Measurements from ENCODE around the gene BDP1. TPM values are rescaled to one million over a fixed set of nuclear protein-coding genes. Genes with fewer than 3 reads are reported as not detected.
"Not testable (repeated sequence)": the region's sequence is repeated elsewhere in the genome, so short reads cannot be mapped to it uniquely, and the experiment has no call there.

BDP1 gene, protein sequence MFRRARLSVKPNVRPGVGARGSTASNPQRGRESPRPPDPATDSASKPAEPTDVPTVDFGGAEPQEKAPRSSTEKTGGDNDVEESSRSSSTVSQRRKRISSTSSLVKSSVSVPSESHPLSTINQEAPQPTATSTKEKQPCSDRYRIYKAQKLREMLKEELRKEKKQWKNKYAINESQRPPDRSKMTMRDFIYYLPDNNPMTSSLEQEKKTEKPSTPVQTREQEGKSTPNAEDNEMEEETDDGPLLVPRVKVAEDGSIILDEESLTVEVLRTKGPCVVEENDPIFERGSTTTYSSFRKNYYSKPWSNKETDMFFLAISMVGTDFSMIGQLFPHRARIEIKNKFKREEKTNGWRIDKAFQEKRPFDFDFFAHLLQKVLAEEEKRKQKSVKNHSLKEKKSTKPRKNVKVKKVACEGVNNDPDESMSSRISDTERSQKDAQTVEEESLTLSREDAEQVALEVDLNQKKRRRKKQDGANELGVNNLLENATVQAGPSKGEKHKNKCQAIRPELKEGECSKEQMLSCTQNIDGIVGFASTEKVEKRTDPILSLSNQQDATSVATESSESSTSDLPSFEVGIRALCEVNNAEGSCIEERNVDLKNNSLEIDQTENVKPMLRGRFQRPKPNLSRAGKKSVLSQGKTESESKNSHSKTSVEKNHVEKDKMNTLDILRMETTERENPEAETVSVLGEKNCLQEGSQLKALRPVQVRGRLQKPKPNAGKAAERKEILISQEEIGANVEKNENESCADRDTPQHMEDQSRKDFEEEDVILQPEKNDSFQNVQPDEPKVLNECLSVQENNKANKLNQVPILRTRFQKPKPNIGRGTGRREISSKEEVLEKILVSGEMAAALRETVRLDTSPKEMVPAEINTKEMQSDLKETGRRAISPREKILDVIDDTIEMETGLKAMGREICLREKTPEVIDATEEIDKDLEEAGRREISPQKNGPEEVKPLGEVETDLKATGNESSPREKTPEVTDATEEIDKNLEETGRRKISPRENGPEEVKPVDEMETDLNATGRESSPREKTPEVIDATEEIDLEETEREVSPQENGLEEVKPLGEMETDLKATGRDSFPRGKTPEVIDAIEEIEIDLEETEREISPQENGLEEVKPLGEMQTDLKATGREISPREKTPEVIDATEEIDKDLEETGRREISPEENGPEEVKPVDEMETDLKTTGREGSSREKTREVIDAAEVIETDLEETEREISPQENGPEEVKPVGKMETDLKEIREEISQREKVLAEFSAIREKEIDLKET (N-terminal part only)
- 44.0 TPM for total RNA-seq

DNA sequence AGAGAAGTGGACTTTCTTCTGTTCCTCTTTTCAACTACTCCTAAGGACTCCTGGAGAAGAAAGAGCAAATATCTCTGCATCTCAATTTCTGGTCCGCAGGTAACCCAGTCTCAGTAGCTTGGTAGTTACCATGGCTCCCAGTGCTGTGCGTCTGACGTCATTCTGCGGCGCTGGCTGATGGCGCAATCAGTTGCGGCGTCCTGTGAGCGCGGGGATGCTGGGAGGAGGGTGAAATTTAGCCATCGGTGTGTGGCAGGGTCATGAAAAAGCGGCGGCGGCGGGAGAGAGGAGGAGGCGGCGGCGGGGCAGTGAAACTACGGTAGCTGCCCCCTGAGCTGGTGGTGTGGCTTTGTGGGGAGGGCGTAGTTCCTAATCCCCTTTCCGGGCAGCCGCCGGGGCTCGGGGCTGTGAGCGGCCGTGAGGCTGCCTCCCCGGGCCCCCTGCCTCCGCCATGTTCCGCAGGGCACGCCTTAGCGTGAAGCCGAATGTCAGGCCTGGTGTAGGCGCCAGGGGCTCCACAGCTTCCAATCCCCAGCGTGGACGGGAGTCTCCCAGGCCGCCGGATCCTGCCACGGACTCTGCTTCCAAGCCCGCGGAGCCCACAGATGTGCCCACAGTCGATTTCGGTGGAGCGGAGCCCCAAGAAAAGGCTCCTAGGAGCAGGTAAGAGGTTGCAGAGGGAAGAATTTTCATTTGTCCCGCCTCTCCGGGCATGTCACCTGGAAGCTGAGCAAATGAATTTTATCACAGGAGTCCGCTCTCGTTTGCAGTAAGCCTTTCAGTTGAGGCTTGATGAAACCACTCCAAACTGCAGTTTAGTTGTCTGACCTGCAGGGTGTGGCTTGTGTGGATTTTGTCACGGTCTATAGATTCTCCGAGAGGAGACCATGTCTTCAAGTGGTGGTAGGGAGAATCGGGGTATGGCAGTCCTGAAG, at the start of gene BDP1:
Gene BDP1 (plus strand): TSS at position 225 of the 935 bp plus-strand sequence. CDS start 227 bp downstream, at position 452.
- intact Hi-C loops (cut with DNase I): no loop called here
- ATAC-seq: peak; percentile 100
- DNase-seq (ENCODE audit: low spot score): peak; percentile 98

DNA sequence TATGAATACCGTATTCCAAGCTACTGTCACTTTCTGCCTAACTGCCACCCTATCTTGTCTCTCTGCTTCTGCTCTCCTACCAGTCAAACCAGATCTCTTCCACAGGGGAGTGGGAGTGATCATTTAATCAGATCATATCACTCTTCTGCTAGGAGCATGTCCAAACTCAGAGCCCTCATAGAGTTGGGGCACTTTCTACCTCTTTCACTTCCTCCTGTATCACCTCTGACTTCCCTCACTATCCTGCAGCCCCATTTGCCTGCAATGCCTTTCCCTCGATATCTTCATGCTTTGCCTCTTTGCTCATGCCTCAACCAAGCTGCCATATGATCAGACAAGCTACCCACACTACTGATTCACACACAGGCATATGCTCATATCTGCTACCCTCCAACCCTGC, 45.4 kb upstream of the BDP1 start:
- ATAC-seq; intact Hi-C loops (cut with DNase I); DNase-seq (ENCODE audit: low spot score): not testable (repeated sequence)

DNA sequence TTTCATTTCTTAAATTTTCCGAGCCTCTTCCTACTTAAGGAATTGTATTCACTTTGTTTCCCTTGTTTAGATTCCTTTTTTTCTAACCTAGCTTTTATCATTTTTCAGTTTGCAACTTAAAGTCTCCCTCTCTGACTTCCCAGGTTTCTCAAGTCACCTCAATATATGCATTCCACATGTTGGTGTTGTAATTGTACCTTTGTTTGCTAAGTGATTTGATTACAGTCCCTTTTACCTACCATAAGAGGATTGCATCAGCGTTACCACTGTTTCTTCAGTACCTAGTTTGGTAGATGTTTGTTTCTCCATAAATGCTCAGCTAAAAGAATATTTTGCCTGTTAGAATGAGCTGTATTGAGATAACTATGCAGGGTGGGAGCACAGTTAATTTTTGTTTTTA, 39.8 kb upstream of the BDP1 start:
- ATAC-seq; DNase-seq (ENCODE audit: low spot score); intact Hi-C loops (cut with DNase I): not testable (repeated sequence)

DNA sequence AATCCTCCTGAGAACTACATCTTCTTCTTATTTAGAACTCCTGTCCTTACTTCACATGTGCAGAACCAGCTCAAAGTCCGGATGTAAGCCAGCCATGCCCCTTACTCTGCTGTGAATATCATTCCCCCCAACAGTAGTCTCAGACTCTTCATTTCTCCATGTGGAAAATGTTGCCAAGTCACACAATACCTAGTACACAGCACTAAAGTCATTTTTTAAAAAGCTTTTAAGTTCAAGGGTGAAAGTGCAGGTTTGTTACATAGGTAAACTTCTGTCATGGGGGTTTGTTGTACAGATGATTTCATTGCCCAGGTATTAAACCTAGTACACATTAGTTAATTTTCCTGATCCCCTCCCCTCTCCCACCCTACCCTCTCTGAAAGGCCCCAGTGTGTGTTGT, 37.4 kb upstream of the BDP1 start:
- ATAC-seq; DNase-seq (ENCODE audit: low spot score); intact Hi-C loops (cut with DNase I): not testable (repeated sequence)

DNA sequence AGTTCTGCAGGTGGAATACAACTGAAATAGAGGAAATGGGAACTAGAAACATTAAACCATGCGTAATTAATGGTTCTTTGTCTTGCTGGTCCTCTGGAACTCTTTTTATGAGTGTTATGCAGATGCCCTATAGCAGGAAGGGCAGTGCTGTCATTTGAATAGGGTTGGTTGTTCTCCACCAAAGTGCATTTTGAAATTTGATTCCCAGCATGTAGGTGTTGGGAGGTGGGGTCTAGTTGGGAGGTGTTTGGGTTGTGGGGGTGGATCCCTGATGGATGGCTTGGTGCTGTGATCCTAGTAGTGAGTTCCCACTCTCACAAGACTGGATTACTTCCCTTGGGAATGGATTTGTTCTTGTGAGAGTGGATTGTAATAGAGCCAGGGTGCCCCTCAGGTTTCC, 34.2 kb upstream of the BDP1 start:
- ATAC-seq; DNase-seq (ENCODE audit: low spot score); intact Hi-C loops (cut with DNase I): not testable (repeated sequence)

DNA sequence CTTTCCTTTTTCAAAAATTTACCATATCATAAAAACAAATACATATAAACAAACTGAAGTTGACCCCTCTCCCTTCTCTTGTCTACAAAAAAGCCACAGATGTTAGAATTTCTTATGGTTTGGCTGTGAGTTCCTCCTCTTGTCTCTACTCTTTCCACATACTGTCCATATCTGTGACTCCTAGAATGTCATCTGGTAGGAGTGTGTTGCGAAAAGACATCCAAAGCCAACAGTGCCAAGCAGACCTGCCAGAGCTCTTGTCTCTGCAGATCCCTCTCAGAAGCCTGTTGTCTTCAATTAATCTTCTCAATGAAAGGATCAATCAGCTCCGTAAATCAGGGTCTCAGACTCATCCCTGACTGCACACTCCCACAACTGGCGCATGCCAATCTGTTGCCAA, 31.6 kb upstream of the BDP1 start:
- intact Hi-C loops (cut with DNase I); ATAC-seq; DNase-seq (ENCODE audit: low spot score): not testable (repeated sequence)

DNA sequence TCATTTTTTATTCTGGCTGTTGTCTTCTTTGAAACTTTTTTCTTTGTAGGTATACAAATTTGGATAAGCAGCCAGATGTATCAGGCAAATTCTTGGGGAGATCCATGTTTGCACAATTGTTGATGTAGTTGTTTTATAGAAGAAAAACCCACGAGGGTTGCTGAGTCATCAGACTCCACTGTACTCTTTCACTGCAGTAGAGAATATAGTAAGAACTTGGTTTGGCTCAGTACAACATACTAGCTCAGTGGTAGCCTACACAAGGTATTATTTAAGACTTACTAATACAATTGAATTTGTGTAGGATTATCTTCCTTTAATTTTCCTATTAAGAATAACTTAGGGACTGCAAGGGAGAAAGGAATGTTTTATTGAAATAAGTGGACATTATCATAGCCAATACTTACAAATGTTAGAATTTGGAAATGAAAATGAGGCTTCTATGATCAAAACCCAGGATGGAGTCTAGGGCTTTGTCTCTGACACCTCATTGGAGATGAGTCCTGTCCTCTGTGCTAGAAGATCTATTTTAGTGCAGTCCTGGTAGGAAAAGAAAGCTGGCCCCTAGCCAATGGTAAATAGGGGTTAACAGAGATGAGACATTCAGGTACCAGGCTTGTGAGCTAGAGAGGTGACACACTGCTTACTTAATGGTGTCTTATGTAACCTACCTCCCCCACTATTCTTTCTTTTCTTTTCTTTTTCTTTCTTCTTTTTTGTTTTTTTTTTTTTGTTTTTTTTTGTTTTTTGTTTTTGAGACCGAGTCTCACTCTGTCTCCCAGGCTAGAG, 28.6 kb upstream of the BDP1 start:
- DNase-seq (ENCODE audit: low spot score); ATAC-seq; intact Hi-C loops (cut with DNase I): not testable (repeated sequence)

DNA sequence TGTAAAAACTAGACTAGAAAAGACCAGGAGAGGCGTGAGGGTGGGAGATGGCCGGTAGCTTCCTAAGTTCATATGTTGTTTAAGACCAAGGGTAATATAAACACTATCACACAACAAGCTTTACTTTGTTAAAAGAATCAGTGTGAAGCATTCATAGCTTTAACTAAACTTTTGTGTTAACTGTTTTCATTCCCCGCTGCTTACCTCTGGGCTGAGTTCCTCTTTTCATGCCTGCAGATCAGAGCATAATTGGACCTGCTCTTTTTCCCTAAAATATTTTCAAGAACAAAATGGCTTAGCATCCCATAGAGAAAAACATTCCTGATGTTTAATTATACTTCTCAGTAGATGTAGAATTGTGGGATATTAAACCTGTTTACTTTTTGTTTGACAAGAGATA, 23.0 kb upstream of the BDP1 start:
- DNase-seq (ENCODE audit: low spot score); ATAC-seq; intact Hi-C loops (cut with DNase I): not testable (repeated sequence)

DNA sequence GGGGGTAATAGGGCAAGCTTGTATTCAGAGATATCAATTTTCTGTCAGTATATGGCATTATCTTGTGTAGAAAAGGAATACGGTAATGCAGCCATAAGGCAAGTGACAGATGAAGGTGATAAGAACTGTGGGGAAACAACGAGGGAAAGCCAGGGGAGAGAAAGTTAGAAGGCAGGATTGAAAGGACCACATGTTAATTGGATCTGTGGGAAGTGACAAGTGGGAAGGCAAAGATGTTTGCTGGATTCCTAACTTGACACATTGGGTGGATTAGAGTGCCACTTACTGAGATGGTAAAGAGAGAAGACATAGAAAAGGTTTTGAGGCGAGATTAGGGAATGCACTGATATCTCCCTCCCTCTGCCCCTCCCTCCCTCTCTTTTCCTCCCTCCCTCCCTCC, 20.6 kb upstream of the BDP1 start:
- DNase-seq (ENCODE audit: low spot score); ATAC-seq: not testable (repeated sequence)

DNA sequence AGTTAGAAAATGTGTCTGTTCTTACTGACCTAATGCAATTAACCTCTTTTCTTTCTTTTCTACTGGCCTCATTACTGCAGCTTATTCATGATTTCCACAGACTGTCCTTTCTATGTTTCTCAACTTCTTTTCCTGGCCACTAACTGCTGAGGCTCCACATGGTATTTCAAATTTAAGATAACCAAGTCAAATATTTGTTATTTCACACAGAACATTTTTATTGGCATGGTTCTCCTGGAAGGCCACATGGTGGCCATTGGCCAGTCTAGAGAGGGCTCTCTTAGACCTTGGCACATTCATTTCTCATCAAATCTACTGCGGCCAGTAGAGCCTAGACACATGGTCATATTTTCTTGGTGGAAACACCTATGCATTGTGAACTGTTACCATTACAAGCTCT, 13.9 kb upstream of the BDP1 start:
- intact Hi-C loops (cut with DNase I); DNase-seq (ENCODE audit: low spot score); ATAC-seq: not testable (repeated sequence)

More for the DNA sequence above, 20.6 kb upstream of the BDP1 start:
- intact Hi-C loops (cut with DNase I): not testable (repeated sequence)

DNA sequence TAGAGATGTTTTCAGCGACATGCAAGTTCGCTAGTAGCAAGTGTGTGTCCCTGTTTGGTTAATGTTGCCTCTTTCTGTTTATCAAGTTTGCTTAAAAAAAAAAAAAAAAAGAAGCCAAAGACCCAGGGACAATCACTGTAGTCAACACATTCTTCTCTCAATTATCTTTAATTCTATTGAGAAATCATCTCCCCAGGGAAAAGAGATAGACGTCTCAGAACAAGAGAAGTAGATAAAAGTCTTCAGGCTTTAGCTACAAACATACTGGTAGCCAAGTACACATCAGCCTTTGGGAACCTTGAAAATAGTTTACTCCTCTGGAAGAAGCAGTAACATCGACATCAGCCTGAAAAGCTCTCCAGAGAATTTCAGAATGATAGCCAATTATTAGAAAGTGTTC, 11.6 kb upstream of the BDP1 start:
- DNase-seq (ENCODE audit: low spot score); ATAC-seq; intact Hi-C loops (cut with DNase I): not testable (repeated sequence)

DNA sequence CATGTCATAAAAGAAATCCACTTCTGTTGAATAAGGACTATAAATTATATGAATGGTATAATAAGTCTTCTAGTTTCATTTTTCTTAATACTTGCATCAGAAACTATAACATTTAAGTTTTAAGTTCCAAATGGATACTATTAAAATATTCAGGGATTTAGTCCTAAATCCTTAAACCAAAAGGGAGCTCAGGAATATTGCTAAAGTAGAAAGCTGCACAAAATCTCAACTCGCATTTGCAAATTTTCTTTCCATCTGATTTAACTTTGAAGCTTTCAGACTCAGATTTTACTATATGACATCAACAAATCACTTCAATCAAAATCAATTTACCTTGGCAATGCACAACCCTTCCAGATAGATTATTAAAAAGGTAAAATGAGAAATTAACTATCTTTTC, 10.4 kb upstream of the BDP1 start:
- DNase-seq (ENCODE audit: low spot score); ATAC-seq; intact Hi-C loops (cut with DNase I): not testable (repeated sequence)

DNA sequence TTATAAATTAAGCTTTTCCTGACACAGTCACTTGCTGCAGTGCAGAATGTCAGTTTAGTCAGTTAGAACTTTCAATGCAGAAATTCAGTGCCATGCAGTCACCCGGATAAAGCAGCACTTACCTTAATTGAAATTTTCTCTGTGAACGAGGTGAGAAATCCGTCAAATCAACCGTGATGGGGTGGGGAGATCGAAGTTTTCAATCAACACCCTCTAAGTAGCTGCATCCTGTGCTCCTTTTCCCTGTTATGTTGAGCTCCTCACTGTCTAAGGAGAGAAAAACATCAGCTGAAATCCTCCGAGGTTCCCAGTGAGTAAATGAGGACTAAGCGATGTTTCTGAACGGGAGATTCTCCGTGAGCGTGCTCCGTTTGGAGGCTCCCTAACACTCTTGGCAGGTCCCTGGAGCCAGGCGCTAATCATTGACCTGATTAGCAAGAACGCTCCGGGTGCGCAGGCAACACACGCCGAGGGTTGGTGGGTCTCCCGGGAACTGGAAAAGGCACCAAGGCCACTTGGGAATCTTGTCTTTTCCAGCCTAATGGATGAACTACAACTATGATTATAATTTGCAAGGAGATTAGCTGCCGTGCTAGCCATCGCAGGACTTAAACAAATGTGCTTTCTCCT, 9.8 kb upstream of the BDP1 start:
- peak; percentile 20 for ATAC-seq
- DNase-seq (ENCODE audit: low spot score); intact Hi-C loops (cut with DNase I): not testable (repeated sequence)

DNA sequence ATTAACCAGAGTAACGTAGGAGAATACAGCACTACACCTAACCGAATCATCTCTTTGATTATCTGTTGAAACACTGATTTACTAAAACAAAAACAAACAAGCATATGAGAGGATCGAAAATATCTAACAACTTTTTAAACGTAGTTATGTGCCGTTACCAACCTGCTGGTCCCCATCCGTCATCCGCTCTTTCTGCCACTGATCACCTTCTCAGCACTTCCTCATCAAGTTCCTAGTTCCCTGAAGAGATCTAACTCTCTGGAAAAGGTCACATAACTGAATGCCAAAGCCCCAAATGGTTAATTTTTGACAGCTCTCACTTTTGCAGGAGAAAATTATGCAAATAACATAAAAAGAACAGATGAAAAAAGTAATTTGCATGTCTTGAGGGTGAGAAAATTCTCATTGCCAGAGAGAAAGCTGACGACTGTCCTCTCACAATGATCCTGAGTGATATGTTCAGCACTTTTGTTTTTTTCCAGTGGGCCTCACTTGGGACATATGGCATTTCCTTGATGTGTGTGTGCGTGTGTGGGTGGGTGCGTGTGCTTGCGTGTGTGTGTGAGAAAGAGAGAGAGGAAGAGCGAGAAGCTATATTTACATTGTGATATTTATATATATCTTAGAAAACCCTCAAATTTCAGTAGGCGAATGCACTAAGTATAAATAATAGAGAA, 8.8 kb upstream of the BDP1 start:
- intact Hi-C loops (cut with DNase I); DNase-seq (ENCODE audit: low spot score): not testable (repeated sequence)
- ATAC-seq: peak; percentile 26

DNA sequence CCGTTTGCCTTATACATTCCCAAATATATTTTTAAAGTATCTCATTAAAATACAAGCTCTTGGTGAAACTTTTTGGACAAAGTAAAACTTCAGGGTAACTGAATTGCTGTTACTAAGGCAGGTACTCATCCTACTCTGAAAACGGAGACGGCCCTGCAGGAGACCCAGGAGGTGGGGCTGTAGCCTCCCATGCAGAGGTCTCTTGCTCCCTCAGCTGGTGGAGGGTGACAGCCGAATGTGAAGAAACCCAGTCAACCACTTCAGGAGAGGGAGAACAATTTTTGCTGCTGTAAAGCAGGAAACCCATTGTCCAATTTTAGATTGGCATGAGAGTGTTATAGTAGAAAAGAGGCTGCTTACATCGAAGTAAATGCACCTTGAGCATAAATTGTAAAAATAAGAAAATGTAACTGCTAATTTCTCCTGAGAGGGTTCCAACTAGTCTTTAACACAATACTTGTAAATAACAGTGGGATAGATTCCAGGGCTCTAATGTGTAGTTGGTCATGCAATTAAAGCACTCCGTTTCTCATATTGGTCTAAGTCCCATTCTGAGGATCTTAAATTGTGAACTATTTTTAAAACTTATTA, 8.1 kb upstream of the BDP1 start:
- intact Hi-C loops (cut with DNase I); DNase-seq (ENCODE audit: low spot score): not testable (repeated sequence)
- ATAC-seq: peak; percentile 87

DNA sequence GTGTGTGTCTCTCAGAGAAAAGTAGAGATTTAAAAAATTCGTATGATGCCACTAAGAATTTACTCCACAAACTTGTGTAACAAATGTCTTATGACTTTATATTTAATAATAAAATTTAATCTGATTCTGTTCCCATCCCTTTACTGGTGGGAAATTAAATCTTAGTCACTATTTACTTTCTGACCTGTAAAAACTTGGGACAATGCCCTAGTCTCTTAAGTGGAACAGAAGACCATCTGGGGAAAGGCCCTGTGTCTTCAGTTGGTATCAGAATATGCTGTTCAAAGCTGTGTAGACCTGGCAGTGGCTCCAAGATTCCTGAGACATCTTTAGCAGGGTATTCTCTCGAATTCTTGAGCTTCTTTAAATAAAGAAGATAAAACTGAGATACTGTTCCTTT, 2.6 kb upstream of the BDP1 start:
- intact Hi-C loops (cut with DNase I): no loop called here
- DNase-seq (ENCODE audit: low spot score) (no peak), ATAC-seq (no peak)
